DMS153 (cell line): ENCODE measurements around the gene WDR26.
"Not testable (repeated sequence)": the region's sequence is repeated elsewhere in the genome, so short reads cannot be mapped to it uniquely, and the experiment has no call there.

Experiments
- DNase-seq: peaks from one replicate; lab custom pipeline; 2025; lab: John Stamatoyannopoulos, UW

WDR26 gene

DNA sequence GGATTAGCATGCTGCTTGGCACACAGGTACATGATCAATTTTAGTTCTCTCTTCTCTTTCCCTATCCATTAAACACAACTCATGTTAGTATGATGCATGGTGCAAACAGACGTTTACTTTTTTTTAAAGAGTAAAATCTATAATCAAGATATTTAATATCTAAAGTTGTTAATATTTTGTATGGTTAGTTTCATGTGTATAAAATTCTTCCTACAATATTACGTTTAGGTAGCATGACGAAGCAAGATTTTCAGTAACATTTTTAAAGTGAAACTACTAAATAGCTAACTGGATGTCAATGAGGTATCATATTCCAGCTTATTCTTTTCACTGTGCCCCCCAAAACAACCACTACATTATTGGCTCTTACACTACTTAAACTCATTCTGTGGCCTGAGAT lies 41.3 kb downstream of the WDR26 start:
- no peak for DNase-seq

DNA sequence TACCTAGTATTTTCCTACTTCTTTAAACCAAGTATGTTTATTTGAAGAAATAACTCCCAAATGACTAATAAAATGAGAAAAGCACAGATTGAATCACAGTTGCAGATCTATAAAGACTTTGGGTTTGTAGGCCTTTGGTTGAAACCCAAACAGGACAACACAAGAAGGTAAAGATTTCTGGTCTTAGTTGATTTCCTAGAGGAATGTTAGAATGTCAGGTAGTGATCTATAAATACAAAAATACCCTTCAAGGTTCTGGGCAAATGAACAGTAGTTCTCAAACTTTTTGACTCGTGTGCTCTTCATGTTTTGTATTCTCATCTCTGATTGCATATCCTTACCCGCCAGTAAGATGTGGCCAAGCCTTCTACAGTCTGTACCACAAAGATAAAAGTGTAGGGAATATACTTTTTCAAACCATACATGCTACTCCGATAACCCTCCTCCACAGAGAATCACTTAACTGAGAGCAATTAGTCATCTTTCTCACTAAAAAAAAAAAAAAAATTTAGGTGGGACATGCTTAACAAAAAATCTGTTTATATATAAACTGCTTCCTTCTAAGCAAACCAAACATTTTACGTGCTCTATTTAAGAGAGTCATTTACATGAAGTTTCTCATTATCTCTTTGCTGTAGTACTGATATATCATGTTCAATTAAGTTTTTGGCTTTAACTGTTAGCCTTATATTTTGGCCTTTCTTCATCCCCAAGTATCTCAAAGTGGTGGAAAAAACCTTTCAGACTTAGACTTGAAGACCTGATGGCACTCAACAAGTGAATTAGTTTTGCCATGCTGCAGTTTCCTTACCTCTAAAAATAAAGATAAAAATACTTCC lies 42.0 kb downstream of the WDR26 start:
- no peak for DNase-seq

GRCh38 chr1:224390517-224390916 lies 44.1 kb downstream of the WDR26 start:
- no peak for DNase-seq

DNA sequence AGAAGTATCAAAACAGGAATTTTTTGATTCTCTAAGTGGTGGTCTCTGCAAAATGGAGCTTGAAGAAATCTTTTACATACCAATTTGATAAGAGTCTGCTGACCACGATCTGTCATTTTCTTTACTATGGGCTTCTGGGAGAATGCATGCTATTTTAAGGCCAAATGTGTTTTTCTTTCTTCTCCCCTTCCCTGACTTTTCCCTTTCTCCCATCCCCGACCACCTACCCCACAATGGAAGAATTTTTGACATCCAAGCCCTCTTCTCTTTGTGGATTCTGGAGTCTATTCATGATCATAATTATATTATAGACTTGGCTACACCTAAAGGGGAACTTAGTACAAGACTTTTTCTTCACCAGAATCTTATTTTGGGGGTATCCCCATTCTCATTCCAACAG lies 46.7 kb downstream of the WDR26 start:
- DNase-seq: no peak

GRCh38 chr1:224387302-224387912 lies 47.2 kb downstream of the WDR26 start:
- DNase-seq: no peak

GRCh38 chr1:224383218-224383617 lies 51.4 kb downstream of the WDR26 start:
- no peak for DNase-seq

DNA sequence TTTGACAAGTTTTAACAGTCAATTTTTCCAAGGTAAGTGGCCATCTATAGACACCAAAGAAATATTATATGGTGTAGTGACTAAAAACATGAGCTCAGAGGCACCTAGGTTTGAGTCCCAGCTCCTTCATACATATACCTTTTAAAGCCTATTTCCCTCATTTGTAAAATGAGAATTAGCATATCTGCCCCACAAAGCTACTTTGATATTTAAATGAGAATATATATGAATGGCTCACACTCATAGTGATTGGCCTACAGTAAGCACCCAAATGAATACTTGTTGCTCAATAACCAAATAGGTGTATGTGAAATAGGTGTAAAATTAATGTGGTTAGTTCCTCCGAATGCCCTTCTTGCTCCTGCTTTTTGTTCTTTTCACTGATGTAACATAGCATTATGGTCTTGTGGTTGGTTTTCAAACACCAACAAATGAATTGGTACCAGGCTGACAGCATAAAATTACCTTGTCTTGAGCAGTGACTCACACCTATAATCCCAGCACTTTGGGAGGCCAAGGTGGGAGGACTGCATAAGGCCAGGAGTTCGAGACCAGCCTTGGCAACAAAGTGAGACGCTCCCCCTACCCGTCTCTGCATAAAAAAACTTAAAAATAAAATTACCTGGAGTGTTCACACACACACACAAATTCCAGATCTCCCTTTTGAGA lies 52.6 kb downstream of the WDR26 start:
- DNase-seq: no peak

GRCh38 chr1:224380003-224380402 lies 54.6 kb downstream of the WDR26 start:
- no peak for DNase-seq

GRCh38 chr1:224378855-224379631 lies 55.6 kb downstream of the WDR26 start:
- no peak for DNase-seq

GRCh38 chr1:224377676-224378006 lies 57.0 kb downstream of the WDR26 start:
- DNase-seq: no peak

DNA sequence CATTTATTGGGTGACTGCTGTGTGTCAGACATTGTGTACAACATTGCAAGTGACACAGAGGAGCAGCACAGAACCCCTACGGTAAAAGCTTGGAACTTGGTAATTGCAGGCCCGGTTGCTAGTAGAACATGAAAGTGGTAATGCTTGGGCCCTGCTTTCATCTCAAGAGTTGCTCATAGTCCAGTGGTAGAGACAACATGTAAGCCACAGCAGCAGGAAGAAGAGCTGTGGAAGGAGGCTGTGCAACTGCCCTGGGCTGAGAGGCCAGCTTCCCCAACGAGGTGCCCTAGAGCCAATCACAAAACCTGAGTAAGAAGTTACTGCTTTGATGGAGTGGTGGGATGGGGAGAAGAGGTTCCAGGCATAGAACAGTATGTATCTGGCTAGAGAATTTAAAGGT lies 59.5 kb downstream of the WDR26 start:
- no peak for DNase-seq

DNA sequence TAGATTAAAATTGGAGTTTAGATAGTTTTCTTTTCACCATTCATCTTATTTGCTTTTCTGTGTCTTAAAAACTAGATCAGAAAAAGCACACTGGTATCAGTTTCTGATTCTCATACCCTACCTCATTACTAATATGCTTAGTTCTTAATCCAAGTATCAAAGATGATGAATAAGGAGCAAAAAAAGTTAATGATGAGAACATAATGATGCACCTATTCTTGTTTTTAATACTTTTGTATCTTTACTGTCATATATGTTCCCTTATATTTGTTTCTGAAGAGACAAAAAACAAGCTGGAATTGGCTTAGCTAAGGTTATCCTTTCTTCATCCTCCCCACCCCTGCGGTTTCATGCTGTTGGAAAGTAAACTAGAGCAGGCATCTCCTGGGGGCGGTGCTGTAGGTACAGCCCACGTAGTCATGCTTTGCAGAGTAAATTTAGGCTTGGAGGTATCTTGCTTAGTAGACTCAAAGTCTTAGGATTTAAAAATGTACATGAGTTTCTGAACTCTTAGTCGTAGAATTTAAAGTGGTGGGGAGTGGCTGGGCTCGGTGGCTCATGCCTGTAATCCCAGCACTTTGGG lies 61.5 kb downstream of the WDR26 start:
- DNase-seq: no peak

GRCh38 chr1:224368409-224368808 lies 66.2 kb downstream of the WDR26 start:
- DNase-seq: no peak

DNA sequence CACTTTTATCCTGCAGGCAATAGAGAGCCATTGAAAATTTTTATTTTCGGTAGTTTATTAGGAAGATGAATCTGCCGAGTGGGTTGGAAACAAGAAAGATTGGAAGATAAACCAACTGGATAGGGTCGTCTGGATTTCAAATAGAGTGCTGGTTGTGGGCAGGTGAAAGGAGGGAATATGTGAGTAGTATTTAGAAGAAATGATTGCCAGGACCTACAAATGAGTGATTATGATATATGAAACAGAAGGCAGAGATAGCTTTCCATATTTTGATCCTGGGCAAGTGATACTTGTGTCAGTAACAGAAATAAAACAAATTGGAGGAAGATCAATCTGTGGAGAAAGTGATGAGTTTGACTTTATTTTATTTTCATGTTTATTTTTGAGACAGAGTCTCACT lies 75.4 kb downstream of the WDR26 start:
- DNase-seq: no peak

DNA sequence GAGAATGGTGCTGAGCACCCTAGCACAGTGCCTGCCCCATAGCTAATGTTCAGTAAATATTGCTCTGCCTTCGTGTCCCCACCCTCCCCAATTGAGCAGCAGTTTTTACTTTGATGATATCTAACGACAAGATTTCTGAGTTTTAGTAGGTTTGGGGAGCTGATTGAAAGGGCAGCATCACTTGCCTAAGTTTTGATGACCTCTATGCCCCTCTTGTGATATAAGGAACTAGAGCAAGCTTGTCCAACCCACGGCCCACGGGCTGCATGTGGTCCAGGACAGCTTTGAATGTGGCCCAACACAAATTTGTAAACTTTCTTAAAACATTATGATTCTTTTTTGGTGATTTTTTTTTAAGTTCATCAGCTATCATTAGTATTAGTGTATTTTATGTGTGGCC lies 76.4 kb downstream of the WDR26 start:
- no peak for DNase-seq

- no peak for DNase-seq
These were observed 76.9 kb downstream of the WDR26 start for GRCh38 chr1:224357626-224358124.

DNA sequence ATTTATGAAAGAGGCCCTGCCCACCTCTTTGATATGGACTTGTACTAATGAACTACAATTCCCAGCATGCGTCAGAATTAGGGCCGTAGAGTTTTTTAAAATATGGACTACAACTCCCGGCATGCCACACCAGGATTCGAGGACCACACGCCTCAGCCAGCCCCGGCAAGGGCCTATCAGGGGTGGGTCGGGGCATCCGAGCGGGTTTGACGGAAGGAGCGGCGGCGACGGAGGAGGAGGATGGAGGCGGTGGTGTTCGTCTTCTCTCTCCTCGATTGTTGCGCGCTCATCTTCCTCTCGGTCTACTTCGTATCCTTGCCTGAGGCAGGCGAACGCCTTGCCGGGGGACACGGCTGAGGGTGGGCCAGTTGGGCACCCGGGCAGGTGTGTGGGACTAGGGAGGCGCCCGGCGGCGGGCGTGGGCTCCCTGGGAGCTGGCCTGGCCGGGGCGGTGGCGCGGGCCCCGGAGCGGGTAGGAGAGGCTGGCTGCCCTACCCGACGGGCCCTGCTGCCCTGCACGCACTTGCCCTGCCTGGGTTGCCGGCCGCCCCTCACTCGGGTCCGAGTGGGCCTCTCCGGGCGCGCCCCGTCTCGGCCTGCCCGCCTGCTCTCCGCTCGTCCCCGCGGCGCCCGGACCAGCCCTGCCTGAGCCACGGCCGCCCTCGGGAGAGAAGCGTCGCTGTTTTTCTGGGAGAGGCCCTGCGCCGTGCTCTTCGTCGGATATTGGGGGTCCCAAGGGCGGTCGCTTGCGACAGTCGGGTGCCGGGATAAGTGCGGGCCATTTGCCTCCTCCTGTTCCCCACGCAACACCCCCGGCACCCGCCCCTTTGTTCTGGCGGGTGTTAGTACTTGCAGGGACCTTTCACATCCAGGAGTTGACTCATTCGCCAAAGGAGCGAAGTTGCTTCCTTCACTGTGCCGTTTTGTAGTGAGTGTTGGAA lies 77.6 kb downstream of the WDR26 start, which contains the start of gene CNIH4:
TSS of gene CNIH4 (plus strand) at position 195 of the 941 bp plus-strand sequence. CDS start at position 241, 46 bp downstream.
- peak; percentile 96 for DNase-seq

- DNase-seq: no peak
These were observed 80.3 kb downstream of the WDR26 start for GRCh38 chr1:224353975-224354925.

DNA sequence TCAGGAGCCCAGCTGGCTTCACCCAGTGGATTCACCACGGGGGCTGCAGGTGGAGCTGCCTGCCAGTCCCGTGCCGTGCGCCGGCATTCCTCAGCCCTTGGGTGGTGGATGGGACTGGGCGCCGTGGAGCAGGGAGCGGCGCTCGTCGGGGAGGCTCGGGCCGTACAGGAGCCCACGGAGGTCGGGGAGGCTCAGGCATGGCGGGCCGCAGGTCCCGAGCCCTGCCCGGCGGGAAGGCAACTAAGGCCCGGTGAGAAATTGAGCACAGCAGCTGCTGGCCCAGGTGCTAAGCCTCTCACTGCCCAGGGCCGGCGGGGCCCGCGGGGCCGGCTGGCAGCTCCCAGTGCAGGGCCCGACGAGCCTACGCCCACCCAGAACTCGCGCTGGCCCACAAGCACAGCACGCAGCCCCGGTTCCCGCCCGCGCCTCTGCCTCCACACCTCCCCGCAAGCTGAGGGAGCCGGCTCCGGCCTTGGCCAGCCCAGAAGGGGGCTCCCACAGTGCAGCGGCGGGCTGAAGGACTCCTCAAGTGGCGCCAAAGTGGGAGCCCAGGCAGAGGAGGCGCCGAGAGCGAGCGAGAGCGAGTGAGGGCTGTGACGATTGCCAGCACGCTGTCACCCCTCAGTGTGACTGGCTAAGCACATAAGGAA lies 82.0 kb downstream of the WDR26 start:
- DNase-seq: not testable (repeated sequence)
